ENCODE measurements around the gene UBE2L5. TPM values are rescaled to one million over a fixed set of nuclear protein-coding genes. Genes with fewer than 3 reads are reported as not detected.
A peak's percentile ranks its signal among the peaks of the same experiment; 100 is the strongest.

The UBE2L5 gene
- total RNA-seq, 2 experiments from 2014 or later, result not detected

GRCh38 chr13:30453727-30454126, 31.4 kb downstream of the UBE2L5 start:
- no peak for ATAC-seq
- no peaks in the 10 kb centered on the region for H3K27me3 Mint-ChIP-seq
- no peaks in the 10 kb centered on the region for H3K9me3 Mint-ChIP-seq
- ChIA-PET CTCF (interaction anchor here (1.2 kb wide), 1 partner anchor 9 kb away, joined by 4 read pairs; no protein-coding TSS in a partner anchor), POLR2A (interaction anchor here (2.0 kb wide), 1 partner anchor 12 kb away, joined by 5 read pairs; the partner anchor contains the start of gene HMGB1)
- intact Hi-C loops (cut with micrococcal nuclease), result no loop called here
- peak; percentile 34 for TF ChIP-seq CTCF (IDR thresholded peaks at IDR 0.05)
- peaks cover 9% of the 10 kb centered on the region for H3K36me3 Mint-ChIP-seq (ENCODE audit: low read depth)
- no peak overlapping the region for H3K27ac Mint-ChIP-seq
- no peak for DNase-seq
- peaks cover 12% of the 10 kb centered on the region for H3K4me1 Mint-ChIP-seq (ENCODE audit: low read depth)
- no peak overlapping the region for H3K4me3 Mint-ChIP-seq

GRCh38 chr13:30454991-30455390, 32.7 kb downstream of the UBE2L5 start:
- ATAC-seq (no peak), DNase-seq (no peak)
- H3K4me1 Mint-ChIP-seq (ENCODE audit: low read depth), result peaks cover 19% of the 10 kb centered on the region
- H3K9me3 Mint-ChIP-seq, result no peaks in the 10 kb centered on the region
- no peak for TF ChIP-seq CTCF (IDR thresholded peaks at IDR 0.05)
- intact Hi-C loops (cut with micrococcal nuclease), result no loop called here
- ChIA-PET CTCF (interaction anchor here (1.0 to 1.4 kb wide), 4 partner anchors 47 to 163 kb away, joined by 3 to 4 read pairs (median 3); partner anchors contain the start of gene USPL1), POLR2A (interaction anchor here (1.2 to 1.6 kb wide), 3 partner anchors 10 to 33 kb away, joined by 3 to 5 read pairs (median 5); partner anchors contain the start of gene UBE2L5)
- no peak overlapping the region for H3K4me3 Mint-ChIP-seq
- peaks cover 19% of the 10 kb centered on the region for H3K36me3 Mint-ChIP-seq (ENCODE audit: low read depth)
- no peak overlapping the region for H3K27ac Mint-ChIP-seq
- H3K27me3 Mint-ChIP-seq, result no peaks in the 10 kb centered on the region

- ChIA-PET POLR2A (interaction anchor here (0.6 to 1.6 kb wide), 2 partner anchors 17 to 349 kb away, joined by 3 to 5 read pairs; no protein-coding TSS in a partner anchor), CTCF (interaction anchor here (1.4 kb wide), 1 partner anchor 162 kb away, joined by 4 read pairs; the partner anchor contains the start of gene USPL1)
- no peaks in the 10 kb centered on the region for H3K27me3 Mint-ChIP-seq
- ATAC-seq, result no peak
- H3K4me1 Mint-ChIP-seq (ENCODE audit: low read depth), result peaks cover 20% of the 10 kb centered on the region
- intact Hi-C loops (cut with micrococcal nuclease), result no loop called here
- no peak overlapping the region for H3K4me3 Mint-ChIP-seq
- H3K36me3 Mint-ChIP-seq (ENCODE audit: low read depth), result peaks cover 21% of the 10 kb centered on the region
- no peak for TF ChIP-seq CTCF (IDR thresholded peaks at IDR 0.05)
- no peak for DNase-seq
- no peaks in the 10 kb centered on the region for H3K9me3 Mint-ChIP-seq
- no peak overlapping the region for H3K27ac Mint-ChIP-seq
Observed at GRCh38 chr13:30456290-30456689, 34.0 kb downstream of the UBE2L5 start.

GRCh38 chr13:30457306-30457891, 35.1 kb downstream of the UBE2L5 start:
- intact Hi-C loops (cut with micrococcal nuclease), result no loop called here
- Mint-ChIP-seq H3K27ac (no peak overlapping the region), H3K27me3 (no peaks in the 10 kb centered on the region), H3K4me1 (ENCODE audit: low read depth) (peaks cover 29% of the 10 kb centered on the region), H3K9me3 (no peaks in the 10 kb centered on the region), H3K4me3 (no peak overlapping the region), H3K36me3 (ENCODE audit: low read depth) (peaks cover 29% of the 10 kb centered on the region)
- CTCF ChIA-PET, result no interaction called here
- POLR2A ChIA-PET, result interaction anchor here (0.6 to 1.7 kb wide), 7 partner anchors 7 to 104 kb away, joined by 3 to 5 read pairs (median 4); no protein-coding TSS in a partner anchor
- DNase-seq (no peak), ATAC-seq (peak; percentile 14)
- TF ChIP-seq CTCF (IDR thresholded peaks at IDR 0.05), result no peak
